GM21529 (cell line): ENCODE data around the gene SPATA4.
"Not testable (repeated sequence)": the region's sequence is repeated elsewhere in the genome, so short reads cannot be mapped to it uniquely, and the experiment has no call there.

Experiments used
- ATAC-seq: cut with Tn5 transposase; IDR thresholded peaks from one replicate; pipeline ENCODE4 v1.9.1; 2021; ENCODE audit not compliant: unreplicated experiment

Gene SPATA4

DNA sequence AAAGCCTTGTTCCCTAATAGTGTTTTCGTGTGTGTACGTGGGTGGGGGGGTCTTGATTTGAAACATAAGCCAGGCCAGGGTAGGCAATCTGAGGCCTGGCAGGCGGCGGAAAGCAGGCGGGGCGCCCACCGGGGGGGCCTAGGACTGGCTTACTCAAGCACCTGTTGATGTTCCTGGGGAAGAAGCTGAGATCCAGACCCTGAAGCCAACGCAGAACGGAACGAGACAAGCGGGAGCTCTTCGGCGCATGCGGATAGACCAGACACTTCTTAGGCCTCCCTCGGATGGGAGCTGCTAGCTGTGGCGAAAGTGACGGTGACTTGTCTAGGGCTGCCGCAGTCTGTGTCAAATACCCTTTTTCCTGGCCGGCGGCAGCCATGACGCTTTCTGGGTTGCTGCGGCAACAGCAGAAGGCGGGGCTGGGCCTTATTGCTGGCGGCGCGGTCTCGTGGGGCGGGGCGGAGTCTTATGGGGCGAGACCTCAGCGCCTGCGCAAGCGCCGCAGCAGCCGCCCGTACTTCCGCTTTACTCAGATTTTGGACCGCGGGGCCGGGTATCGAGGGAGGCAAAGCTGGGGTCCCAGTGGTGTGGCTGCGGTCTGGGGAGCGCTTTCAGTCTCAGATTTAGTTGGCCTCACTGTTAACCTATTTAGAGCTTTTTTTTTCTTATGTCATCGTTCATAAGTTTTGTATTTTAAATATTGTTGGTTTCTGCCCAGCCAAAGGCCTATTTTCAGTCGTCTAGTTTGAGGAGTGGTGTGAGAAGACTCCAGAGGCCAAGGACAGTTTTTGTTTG lies at the start of gene SPATA4:
SPATA4 (minus strand) TSS at position 402 of the 795 bp plus-strand sequence; CDS start at position 379, 23 bp downstream.
- ATAC-seq: peak; percentile 99

DNA sequence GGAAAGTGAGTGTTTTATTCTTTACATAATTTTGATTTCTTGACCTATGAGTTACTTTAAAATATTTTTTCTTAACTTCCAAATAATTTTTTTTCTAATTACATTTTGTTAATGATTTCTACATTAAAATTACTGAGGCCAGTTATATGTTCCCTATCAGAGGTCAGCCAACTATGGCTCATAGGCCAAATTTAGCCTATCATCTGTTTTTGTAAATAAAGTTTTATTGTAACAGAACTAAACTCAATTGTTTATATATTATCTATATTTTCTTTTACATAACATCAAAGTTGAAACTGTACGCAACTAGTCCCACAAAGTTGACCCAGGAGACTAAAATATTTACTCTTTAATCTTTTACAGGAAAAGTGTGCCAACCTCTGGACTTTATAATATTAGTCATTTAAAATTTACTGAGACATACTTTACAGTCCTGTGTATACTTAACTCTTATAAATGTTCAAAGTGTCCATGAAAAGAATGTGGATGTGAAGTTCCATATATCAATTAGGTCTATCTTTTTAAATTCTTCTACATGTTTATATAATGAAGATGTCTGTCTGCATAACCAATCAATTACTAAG lies 47.5 kb upstream of the SPATA4 start:
- ATAC-seq: no peak

DNA sequence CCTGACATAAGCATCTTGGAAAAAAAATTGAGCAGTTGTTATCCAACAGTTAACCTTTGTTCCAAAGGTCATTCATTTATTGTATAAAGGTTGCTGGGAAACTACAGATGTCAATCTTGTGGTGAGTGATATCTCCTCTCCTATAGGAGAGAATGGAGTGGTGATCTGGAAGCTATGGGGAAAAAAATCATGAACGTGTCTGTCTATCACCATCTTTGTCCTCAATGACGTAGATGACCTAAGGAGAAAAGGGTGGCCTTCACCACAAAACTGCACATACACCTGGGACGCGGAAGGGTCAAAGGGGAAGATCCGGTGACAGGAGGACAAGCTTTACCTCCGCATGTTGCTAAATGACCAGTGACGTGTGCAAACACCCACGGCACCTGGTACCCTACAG lies 46.3 kb upstream of the SPATA4 start:
- no peak for ATAC-seq

DNA sequence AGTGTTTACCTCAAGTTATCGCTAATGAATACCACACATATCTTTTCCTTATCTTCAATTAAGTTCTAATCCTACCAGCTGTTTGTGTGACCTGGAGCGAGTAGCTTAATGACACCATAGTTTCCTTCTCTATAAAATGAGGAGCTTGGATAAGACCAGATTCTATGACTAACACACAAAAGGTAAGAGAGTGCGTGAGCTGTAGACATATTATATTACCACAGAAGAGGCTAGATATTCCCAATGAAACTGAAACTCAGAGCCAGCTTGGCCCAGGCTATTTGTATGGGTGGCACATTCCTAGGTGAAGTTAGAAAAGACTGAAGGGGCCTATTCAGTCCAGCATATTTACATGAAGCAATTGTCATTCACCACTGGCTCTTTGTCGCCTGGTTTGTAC lies 43.4 kb upstream of the SPATA4 start:
- no peak for ATAC-seq

DNA sequence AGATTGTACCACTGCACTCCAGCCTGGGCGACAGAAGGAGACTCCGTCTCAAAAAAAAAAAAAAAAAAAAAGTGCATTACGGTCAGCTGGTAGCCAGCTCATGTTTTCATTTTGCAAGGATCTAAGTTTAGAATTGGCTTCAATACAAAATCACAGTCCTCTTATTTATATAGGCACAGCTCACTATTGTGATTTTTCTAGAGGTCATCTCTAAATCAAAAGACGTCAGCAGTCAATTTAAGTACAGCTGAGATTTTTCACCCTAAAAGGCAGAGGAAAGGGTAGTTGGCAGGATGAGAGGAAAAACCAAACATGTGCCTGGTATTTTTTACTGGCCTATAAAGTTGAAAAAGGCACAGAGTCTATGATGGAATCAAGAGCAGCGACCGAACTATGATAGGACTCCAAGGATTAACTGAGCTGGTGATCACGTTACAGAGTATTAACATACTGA lies 42.8 kb upstream of the SPATA4 start:
- ATAC-seq: no peak

DNA sequence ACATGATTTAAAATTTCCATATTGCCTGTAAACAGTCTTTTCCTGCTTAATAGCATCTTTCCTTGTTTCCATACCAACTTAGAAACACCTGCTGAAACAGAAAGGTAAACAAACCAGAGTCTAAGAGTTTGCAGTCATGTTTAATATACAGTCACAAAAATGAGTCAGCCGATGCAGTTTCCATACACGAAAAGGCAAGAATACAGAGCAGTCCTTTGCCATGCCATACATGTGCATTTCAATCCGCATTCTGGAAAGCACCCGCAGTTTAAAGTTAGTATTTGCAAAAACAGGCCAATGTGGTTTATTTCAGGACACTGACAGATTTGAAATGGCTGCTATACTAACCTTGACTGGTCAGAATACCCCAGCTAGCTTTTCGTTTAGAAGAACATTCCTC lies 41.6 kb upstream of the SPATA4 start:
- no peak for ATAC-seq

DNA sequence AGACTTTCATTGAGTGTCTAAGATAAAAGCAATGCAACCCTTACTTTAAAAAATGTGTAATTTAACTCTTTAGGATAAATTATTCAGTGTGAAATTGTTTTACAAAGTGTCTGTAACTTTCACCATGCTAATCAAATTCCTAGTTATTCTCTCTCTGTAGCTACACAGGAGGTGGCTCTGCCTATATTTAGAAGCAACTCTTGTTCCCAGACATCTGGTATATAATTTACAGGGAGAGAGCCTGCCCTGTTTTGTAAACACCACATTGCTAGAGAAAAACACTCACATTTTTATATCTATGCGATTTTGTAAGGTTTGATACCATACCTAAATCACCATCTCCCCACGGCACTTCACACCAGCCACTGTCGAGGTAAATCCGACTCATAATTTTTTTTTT lies 35.5 kb upstream of the SPATA4 start:
- no peak for ATAC-seq

DNA sequence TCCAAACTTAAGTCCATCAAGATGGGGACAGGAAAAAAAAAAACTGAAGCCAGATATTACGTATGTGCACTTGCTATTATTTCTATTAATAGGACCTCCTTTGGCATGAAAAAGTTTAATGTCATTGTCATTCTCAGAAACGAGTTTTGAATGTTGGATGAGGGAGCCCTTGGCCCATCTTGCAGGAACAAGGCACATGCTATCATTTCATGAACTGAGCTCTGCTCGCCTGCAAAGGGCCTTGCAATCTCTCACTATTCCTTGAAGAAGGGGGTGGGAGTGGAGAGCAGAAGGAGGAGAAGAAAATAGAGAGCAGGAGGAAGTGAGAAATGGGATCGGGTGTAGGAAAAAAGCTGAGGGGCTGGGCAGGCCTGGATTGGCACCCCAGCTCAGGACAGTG lies 34.3 kb upstream of the SPATA4 start:
- ATAC-seq: no peak

DNA sequence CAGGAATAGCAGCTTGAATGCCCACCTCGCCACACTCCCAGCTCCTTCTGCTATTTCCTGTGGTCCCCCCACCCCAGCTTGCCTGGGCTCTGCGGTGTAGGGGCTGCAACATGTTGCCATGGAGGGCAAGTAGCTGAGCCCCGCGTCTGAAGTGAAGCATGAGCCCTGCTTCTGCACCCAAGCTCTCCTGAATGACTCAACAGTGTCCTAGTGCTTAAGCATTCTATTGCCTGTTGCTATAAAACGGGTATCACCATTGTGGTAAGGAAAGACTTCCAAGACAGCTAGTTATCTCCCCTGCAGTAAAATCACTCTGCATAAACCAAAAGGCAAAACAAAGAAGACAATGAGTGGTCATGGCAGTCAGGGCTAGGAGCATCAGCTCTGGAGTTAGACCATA lies 31.4 kb upstream of the SPATA4 start:
- no peak for ATAC-seq

DNA sequence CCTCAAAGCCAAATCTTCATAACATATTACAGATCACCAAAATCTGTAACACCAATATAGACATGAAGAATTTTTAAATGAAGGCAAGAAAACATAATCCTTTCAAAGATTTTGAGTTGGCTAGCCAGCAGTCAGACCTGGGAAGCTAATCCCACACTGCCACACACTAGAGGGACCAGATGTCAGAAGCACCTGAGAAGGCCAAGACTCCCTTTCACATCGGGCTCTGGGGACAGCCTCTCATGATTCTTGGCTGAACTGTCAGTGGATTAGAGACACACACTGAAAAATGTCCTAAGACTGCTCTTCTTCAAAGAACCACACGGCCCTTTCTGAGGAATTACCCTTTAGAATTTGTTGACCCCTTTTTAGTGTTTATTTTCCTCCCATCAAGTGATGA lies 28.2 kb upstream of the SPATA4 start:
- ATAC-seq: no peak

DNA sequence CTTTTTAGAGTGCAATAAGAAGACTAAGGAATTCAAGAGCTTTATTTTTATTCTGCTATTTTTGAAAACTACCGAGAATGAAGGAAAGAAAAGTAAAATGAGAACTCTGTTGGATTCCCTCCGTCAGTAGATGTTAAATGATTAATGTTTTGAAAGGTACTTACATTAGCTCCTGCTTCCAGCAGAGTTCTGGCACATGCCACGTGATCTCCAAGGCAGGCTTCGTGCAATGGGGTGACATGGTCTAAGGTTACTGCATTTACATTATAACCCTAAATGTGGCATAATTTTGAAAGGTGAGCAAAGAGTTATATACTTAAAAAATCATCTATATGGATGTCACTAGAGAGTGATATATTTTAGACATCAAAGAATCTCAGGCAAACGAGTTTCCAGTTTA lies 26.8 kb upstream of the SPATA4 start:
- ATAC-seq: no peak

DNA sequence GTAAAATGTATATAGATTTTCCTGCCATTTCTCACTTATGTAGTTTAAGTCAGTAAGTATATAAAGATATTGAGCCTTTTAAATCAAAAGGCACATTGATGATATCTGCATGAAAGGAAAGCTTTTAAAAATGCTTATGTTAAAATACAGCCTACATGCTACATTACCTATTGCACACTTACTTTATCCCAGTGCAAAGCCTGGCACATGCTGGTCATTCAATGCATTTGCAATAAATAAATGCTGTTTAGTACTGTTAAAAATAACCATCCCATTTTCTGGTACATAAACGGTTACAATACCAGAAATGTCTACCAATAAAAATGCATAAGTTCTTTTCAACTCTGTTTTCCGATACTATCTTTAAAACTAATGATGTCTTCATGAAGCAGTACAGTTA lies 22.1 kb upstream of the SPATA4 start:
- no peak for ATAC-seq

DNA sequence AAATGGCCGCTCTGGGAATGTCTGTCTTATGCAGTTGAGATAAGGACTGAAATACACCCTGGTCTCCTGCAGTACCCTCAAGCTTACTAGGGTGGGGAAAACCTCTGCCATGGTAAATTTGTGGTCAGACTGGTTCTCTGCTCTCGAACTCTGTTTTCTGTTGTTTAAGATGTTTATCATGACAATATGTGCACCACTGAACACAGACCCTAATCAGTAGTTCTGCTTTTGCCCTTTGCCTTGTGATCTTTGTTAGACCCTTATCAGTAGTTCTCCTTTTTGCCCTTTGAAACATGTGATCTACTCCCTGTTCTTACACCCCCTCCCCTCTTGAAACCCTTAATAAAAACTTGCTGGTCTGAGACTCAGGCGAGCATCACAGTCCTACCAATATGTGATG lies 17.0 kb upstream of the SPATA4 start:
- ATAC-seq: not testable (repeated sequence)

DNA sequence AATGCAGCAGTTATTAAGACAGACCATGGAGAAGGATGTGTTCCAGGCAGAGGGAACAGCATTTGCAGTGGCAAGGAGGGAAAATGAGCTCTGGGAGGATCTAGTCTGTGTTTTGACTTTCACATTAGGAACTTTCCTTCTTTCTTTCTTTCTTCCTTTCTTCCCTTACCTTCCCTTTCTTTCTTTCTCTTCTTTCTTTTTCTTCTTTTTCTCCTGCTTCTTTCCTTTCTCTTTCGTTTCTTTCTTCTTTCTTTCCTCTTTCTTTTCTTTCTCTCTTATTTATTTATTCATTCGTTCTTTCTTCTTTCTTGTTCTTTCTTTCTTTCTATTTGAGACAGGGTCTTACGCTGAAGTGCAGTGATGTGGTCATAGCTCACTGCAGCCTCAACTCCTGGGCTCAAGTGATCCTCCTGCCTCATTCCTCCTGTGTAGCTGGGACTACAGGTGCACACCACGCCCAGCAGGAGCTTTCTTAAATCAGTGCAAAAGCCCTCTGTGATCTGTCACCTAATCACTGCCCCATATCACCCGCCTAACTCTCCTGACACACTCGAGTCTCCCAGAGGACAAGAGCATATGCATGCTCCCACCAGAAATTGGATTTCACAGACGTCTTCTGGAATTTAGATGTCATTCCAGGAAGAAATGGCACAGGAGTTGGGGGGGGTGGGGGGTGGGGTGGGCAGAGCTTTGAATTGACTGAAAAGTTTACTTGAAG lies 15.4 kb upstream of the SPATA4 start:
- no peak for ATAC-seq

DNA sequence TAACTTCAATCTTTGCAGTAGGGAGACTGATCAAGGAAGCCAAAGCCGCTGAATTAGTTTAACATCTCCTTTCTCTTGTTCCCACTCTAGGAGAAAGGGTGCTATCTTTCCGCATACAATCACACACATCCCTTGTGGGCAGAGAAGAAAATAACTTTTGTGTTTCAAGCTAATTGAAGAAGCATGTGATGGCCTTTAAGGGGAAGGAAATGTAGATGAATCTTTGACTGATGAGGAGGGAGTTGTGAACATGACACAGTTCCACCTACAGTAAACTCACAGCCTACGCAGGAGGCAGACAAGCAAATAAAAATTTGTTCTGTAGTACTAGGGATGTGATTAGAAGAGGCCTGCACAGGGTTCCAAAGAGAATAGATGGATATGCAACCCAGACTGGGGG lies 14.7 kb upstream of the SPATA4 start:
- no peak for ATAC-seq

DNA sequence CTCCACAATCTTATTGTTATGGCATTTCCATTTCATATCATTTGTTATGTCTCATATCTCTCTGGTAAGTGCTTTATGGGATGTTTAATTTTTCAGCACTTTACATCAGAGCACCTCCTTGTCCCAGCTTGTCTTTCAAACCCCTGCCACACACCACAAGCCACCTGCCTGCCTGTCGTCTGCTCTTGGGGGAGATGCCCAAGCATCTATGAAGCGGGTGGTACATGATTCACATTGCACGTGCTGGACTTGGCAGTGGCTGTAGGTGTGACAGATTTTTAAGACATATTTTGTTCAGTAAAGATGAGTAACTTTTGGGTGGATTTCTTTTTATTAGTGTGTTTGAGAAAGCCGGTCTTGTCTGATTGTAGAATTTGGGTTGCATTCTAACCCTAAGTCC lies 14.2 kb upstream of the SPATA4 start:
- no peak for ATAC-seq

DNA sequence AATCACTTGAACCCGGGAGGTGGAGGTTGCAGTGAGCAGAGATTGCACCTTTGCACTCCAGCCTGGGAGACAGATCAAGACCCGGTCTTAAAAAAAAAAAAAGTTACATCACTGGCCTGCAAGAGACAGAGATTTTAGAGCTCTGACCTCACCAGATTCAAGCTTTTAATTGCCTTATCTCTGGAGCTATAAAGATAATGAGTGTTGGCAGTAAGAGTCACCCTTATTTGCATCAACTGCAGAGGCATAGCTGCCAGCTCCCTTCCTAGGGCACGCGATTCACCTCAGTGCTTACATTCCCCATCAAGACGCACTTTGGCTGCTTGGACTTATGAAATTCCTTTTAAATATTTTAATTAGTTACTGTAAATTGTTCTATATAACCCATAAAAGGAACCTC lies 12.5 kb upstream of the SPATA4 start:
- ATAC-seq: no peak

DNA sequence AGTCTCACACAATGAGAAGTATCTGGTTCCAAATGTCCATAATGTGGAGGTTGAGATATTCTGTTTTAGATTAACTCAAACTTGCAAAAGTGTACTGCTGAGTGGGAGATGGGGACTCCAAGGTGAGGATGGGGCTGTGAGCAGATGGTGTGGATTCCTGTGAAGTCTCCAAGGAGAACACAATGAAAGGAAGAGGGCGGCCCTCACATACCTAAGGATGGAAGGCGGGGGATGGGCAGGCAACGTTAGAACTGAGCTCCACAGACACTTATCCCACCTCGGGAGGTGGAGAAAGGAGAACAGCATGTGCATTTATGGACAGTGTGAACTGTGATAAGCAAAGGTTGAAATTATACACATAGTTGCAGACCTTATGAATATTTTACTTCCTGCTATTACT lies 9.9 kb upstream of the SPATA4 start:
- no peak for ATAC-seq

DNA sequence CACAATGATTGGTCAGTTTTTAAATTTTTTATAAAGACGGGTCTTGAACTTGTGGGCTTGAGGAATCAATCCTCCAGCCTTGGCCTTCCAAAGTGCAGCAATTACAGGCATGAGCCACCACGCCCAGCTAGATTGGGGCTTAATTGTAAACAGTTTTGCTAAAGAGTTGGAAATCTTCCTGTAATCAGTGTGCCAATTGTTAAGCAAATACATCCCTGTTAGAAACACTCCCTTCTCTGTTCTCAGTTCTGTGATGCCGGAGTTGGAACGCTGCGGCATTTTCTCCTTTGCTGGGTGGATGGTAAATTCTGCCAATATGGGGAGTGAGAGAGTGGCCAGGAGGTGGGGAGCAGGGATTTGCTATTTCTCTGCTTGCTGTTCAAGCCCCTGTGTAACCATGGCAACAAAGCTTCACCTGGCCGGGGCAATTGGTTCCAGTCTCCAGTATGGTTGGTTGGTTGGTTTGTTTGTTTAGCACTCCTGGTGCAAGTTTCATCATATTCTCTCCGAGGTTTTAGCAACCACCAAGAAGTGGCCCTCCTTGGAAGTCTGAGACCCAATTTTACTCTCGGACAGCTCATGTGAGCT lies 3.0 kb upstream of the SPATA4 start:
- no peak for ATAC-seq

DNA sequence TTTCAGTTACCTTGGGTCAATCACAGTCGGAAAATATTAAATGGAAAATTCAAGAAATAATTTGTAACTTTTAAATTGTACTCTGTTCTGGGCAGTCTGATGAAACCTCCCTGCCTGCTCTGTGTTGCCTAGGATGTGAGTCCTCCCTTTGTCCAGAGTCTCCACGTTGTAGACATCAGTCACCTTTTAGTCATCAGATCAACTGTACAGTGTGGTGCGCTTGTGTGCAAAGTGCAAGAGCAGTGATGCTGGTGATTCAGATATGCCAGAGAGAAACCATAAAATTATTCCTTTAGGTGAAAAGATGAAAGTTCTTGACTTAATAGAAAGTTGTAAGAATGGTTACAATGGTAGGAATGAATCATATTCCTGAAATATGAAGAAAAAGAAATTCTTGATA lies 1.4 kb downstream of the SPATA4 start:
- ATAC-seq: no peak

DNA sequence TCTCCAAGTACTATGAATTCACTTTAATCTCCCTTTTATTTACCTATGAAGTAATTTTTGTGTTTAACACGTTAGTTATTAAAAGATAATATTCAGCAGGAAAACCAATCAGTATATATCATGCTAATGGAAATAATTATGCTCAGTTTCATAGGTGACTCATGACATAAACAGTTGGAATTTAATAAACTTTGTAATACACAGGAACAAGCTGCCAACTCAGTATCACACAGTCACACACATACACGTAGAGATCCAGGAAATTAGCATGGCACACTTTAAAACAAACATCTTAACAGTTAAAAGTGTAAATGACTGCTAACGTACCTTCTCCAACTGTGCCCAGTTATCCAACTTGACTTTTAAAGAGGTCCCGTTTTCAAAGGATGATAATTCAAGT lies 2.3 kb downstream of the SPATA4 start:
- ATAC-seq: no peak

DNA sequence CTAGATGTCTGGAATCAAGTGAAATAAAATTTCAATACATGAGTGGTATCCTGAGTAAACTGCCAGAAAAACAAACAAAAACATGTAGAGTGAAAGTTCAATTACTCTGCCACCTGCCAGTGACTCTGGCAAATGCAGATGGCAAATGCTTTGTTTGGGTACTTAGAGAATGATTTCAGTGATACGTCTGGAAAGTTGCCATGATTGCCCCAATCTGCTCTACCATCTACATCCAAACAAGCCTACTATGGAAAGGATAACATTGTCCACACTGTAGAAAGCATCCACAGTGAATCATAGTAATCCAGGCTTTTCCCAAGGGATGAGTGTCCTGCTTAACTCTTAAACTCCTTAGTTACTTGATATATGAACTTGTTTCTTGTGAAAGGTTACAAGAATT lies 3.4 kb downstream of the SPATA4 start:
- ATAC-seq: no peak
